OCI-LY1 (cell line): ENCODE results near the gene PDCD6IP.
"Not testable (repeated sequence)": the region's sequence is repeated elsewhere in the genome, so short reads cannot be mapped to it uniquely, and the experiment has no call there.

Experiments used
- H2AFZ ChIP-seq: fragments of 200-600 bp; sonication (generic), shearing (Covaris generic); 2 replicates; pipeline ENCODE4 v1.6.0; 2014; ENCODE audit warnings: antibody characterized with exemption, mild to moderate bottlenecking, low read length
- H3F3A ChIP-seq: fragments of 200-600 bp; sonication (generic), shearing (Covaris generic); 2 replicates; pipeline ENCODE4 v1.6.0; 2014; ENCODE audit warnings: mild to moderate bottlenecking, antibody characterized with exemption, low read length, moderate library complexity; ENCODE audit not compliant: insufficient read depth
- H3K27ac ChIP-seq: fragments of 200-600 bp; sonication (generic); 2 replicates; pipeline ENCODE4 v1.5.1; 2014; ENCODE audit warnings: low read length, mixed run types, mild to moderate bottlenecking, low read depth; ENCODE audit not compliant: poor library complexity, severe bottlenecking
- H3K27me3 ChIP-seq: fragments of 200-600 bp; sonication (generic); 2 replicates; pipeline ENCODE4 v1.6.0; 2014; ENCODE audit warnings: antibody characterized with exemption, mild to moderate bottlenecking, low read length, moderate library complexity; ENCODE audit not compliant: insufficient read depth
- H3K36me3 ChIP-seq: fragments of 200-600 bp; sonication (generic); 2 replicates; pipeline ENCODE4 v1.6.1; 2014; ENCODE audit warnings: mild to moderate bottlenecking, antibody characterized with exemption, low read length, moderate library complexity, mixed read lengths; ENCODE audit not compliant: insufficient read depth
- H3K4me1 ChIP-seq: fragments of 200-600 bp; sonication (generic); 2 replicates; pipeline ENCODE4 v1.5.1; 2014; ENCODE audit warnings: mild to moderate bottlenecking, low read length, moderate library complexity; ENCODE audit not compliant: insufficient read depth, severe bottlenecking
- H3K4me2 ChIP-seq: fragments of 200-600 bp; sonication (generic), shearing (Covaris generic); 2 replicates; pipeline ENCODE4 v1.6.1; 2014; ENCODE audit warnings: low read length
- H3K4me3 ChIP-seq: fragments of 200-600 bp; sonication (generic); 2 replicates; pipeline ENCODE4 v1.5.1; 2014; ENCODE audit warnings: low read length, low read depth, mild to moderate bottlenecking, mixed read lengths; ENCODE audit not compliant: poor library complexity, severe bottlenecking
- H3K79me2 ChIP-seq: fragments of 200-600 bp; shearing (Covaris generic); 2 replicates; pipeline ENCODE4 v1.6.1; 2016; ENCODE audit warnings: mixed run types, low read length, mixed read lengths; ENCODE audit not compliant: insufficient read depth
- H3K9ac ChIP-seq: fragments of 200-600 bp; sonication (generic), shearing (Covaris generic); 2 replicates; pipeline ENCODE4 v1.6.1; 2014; ENCODE audit warnings: mild to moderate bottlenecking, low read length, mixed read lengths
- H3K9me2 ChIP-seq: fragments of 200-600 bp; sonication (generic), shearing (Covaris generic); 2 replicates; pipeline ENCODE4 v1.6.1; 2014; ENCODE audit warnings: low read depth, mild to moderate bottlenecking, low read length, mixed read lengths
- H3K9me3 ChIP-seq: fragments of 200-600 bp; shearing (Covaris generic); 2 replicates; pipeline ENCODE4 v1.6.1; 2014; ENCODE audit warnings: low read length, mixed read lengths
- H4K20me1 ChIP-seq: fragments of 200-600 bp; sonication (generic), shearing (Covaris generic); 2 replicates; pipeline ENCODE4 v1.6.0; 2016; ENCODE audit warnings: mild to moderate bottlenecking, low read length; ENCODE audit not compliant: insufficient read depth
- EZH2 ChIP-seq: fragments of 200-600 bp; sonication (generic), shearing (Covaris generic); IDR thresholded peaks from 2 replicates; pipeline ENCODE4 v1.8.0; 2017; ENCODE audit warnings: borderline replicate concordance, mixed run types, mild to moderate bottlenecking, antibody characterized with exemption, low read length, moderate library complexity, mixed read lengths
- TF ChIP-seq, protein P1 (sequence below): fragments of 200-600 bp; sonication (generic), shearing (Covaris generic); IDR thresholded peaks from 2 replicates; pipeline ENCODE4 v1.5.1; 2017; ENCODE audit warnings: mild to moderate bottlenecking, antibody characterized with exemption, low read length, moderate library complexity, mixed read lengths

The PDCD6IP gene

DNA sequence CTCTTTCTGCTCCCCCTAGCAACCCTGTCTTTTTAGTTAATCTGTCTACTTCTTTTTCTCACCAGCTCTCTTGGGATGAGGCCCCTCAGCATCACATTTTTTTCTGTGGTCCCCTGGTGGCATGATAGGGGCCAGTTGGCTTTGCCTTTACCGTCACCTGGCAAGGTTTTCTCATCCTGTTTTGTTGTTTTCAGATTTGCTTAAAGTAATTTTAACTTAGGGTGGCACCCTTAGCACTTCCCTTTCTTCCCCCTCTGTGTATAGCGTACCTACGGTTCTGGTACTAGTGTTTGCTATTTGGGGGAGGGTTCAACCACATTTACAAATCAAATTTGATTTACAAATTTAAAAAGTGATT lies 35.6 kb downstream of the PDCD6IP start:
- H3K4me3 ChIP-seq = no peak overlapping the region
- peaks cover 13% of the 10 kb centered on the region for H3K4me1 ChIP-seq
- peak overlapping the region; percentile 2 for H3K27ac ChIP-seq
- no peak overlapping the region for H3K9ac ChIP-seq
- no peaks in the 10 kb centered on the region for H3K79me2 ChIP-seq
- TF ChIP-seq EZH2 = no peak
- TF ChIP-seq, protein P1, sequence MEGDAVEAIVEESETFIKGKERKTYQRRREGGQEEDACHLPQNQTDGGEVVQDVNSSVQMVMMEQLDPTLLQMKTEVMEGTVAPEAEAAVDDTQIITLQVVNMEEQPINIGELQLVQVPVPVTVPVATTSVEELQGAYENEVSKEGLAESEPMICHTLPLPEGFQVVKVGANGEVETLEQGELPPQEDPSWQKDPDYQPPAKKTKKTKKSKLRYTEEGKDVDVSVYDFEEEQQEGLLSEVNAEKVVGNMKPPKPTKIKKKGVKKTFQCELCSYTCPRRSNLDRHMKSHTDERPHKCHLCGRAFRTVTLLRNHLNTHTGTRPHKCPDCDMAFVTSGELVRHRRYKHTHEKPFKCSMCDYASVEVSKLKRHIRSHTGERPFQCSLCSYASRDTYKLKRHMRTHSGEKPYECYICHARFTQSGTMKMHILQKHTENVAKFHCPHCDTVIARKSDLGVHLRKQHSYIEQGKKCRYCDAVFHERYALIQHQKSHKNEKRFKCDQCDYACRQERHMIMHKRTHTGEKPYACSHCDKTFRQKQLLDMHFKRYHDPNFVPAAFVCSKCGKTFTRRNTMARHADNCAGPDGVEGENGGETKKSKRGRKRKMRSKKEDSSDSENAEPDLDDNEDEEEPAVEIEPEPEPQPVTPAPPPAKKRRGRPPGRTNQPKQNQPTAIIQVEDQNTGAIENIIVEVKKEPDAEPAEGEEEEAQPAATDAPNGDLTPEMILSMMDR = no peak
- no peak overlapping the region for H2AFZ ChIP-seq
- H3F3A ChIP-seq = no peaks in the 10 kb centered on the region
- no peaks in the 10 kb centered on the region for H3K9me2 ChIP-seq
- no peaks in the 10 kb centered on the region for H4K20me1 ChIP-seq
- peaks cover 60% of the 10 kb centered on the region for H3K36me3 ChIP-seq
- no peaks in the 10 kb centered on the region for H3K27me3 ChIP-seq
- H3K4me2 ChIP-seq = no peak overlapping the region
- H3K9me3 ChIP-seq = no peaks in the 10 kb centered on the region

DNA sequence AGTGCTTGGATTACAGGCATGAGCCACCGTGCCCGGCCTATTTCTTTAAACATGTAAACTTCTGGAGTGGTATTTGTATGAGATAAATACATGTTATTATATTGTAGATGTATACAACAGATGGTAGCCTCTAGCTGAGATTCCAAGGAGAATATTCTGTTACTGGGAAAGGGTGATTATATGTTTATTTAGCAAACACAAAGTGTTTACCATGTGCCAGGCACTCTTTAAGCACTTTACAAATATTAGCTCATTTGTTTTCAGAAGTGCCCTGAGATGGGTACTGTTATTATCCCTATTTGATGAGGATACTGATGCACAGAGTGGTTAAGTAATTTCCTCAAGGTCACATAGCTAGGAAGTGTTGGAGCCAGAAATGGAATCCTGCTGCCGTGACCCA lies 38.8 kb downstream of the PDCD6IP start:
- peaks cover 13% of the 10 kb centered on the region for H3K4me1 ChIP-seq
- H3K79me2 ChIP-seq, H3K9ac ChIP-seq, H3F3A ChIP-seq, H2AFZ ChIP-seq, H3K27me3 ChIP-seq, H4K20me1 ChIP-seq, H3K9me2 ChIP-seq, H3K9me3 ChIP-seq, H3K27ac ChIP-seq, H3K4me2 ChIP-seq, H3K4me3 ChIP-seq: not testable (repeated sequence)
- peaks cover 46% of the 10 kb centered on the region for H3K36me3 ChIP-seq

DNA sequence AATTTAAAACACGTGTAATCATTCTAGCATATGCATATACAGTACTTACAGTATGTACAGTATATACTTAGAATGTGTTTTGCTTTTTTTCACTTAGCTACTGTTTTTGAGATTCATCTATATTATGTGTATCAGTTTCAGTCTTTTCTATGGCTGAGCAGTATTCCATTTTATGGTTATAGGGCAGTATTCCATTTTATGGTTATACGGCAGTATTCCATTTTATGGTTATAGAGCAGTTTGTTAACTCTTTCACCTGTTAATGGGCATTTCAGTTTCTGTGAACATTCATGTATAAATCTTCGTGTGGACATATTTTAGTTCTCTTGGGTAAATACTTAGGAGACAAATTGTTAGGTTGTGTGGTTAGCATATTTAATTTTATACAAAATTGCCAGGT lies 40.9 kb downstream of the PDCD6IP start:
- TF ChIP-seq, protein P1 = no peak
- TF ChIP-seq EZH2 = no peak

DNA sequence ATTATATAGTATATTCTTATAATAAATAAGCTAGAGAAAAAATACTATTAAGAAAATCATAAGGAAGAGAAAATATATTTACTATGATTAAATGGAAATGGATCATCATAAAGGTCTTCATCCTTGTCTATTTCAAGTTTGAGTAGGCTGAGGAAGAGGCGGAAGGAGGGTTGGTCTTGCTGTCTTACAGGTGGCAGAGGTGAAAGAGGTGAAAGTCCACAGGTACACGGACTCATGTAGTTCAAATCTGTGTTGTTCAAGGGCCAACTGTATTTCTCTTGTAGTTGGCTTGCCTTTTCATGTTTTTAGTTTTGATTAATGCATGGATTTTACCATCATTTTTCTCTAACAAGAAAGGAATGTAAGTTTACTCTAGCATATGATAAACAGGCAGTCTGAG lies 41.7 kb downstream of the PDCD6IP start:
- H3K9me2 ChIP-seq = no peaks in the 10 kb centered on the region
- H3K9ac ChIP-seq = no peak overlapping the region
- no peaks in the 10 kb centered on the region for H3K27me3 ChIP-seq
- H3K4me1 ChIP-seq = no peaks in the 10 kb centered on the region
- H2AFZ ChIP-seq = no peak overlapping the region
- H3K9me3 ChIP-seq = no peaks in the 10 kb centered on the region
- H3K79me2 ChIP-seq = no peaks in the 10 kb centered on the region
- peaks cover 48% of the 10 kb centered on the region for H3K36me3 ChIP-seq
- H3F3A ChIP-seq = no peaks in the 10 kb centered on the region
- no peak overlapping the region for H3K4me2 ChIP-seq
- H4K20me1 ChIP-seq = no peaks in the 10 kb centered on the region
- H3K4me3 ChIP-seq = no peak overlapping the region
- no peak for TF ChIP-seq EZH2
- TF ChIP-seq, protein P1 = no peak
- no peak overlapping the region for H3K27ac ChIP-seq

More for the DNA sequence above, 40.9 kb downstream of the PDCD6IP start:
- Histone ChIP-seq H3K9me3 (no peaks in the 10 kb centered on the region), H3K36me3 (peaks cover 51% of the 10 kb centered on the region), H3K4me2 (no peak overlapping the region), H3K27ac (no peak overlapping the region), H3F3A (no peaks in the 10 kb centered on the region), H3K9me2 (no peaks in the 10 kb centered on the region), H3K9ac (no peak overlapping the region), H4K20me1 (no peaks in the 10 kb centered on the region), H2AFZ (no peak overlapping the region), H3K4me3 (no peak overlapping the region), H3K4me1 (peaks cover under 1% of the 10 kb centered on the region), H3K27me3 (no peaks in the 10 kb centered on the region), H3K79me2 (no peaks in the 10 kb centered on the region)
